Activated T-helper 2 cell treated with anti-CD3 and anti-CD28 coated beads, Interferon-gamma antibody, Interleukin-2, Interleukin-4, amounts not matched to agents 10 μg/mL and 5 μg/mL and 100 μg/mL, durations not matched to agents 14 hours and 24 hours and 36 hours (primary cell): ENCODE results near the gene ZNF208. TPM values are rescaled to one million over a fixed set of nuclear protein-coding genes. Genes with fewer than 3 reads are reported as not detected.
"Not testable (repeated sequence)": the region's sequence is repeated elsewhere in the genome, so short reads cannot be mapped to it uniquely, and the experiment has no call there.

Experiments used
- DNase-seq: peaks from one replicate; pipeline ENCODE4 v3.0.0; 2021; ENCODE audit warnings: low spot score
- H3K27ac Mint-ChIP-seq: one replicate; pipeline ENCODE4 v1.8.0; 2021; ENCODE audit warnings: mixed read lengths
- H3K27me3 Mint-ChIP-seq: one replicate; pipeline ENCODE4 v1.8.0; 2021; ENCODE audit warnings: low read depth, mixed read lengths
- H3K36me3 Mint-ChIP-seq: one replicate; pipeline ENCODE4 v1.8.0; 2021; ENCODE audit warnings: low read depth, mixed read lengths
- H3K4me1 Mint-ChIP-seq: one replicate; pipeline ENCODE4 v1.8.0; 2021; ENCODE audit warnings: low read depth, mixed read lengths
- H3K4me3 Mint-ChIP-seq: one replicate; pipeline ENCODE4 v1.8.0; 2021; ENCODE audit warnings: low read depth, mild to moderate bottlenecking, moderate library complexity, mixed read lengths
- H3K9me3 Mint-ChIP-seq: one replicate; pipeline ENCODE4 v1.8.0; 2021; ENCODE audit warnings: mixed read lengths
- intact Hi-C: fragments of 100-400 bp; cut with micrococcal nuclease; formaldehyde crosslinking; loops from one replicate; pipeline ENCODE4 v1.15.1; 2023
- total RNA-seq: library from RNA; stranded (reverse); gene quantifications from 2 replicates; pipeline ENCODE4 v1.2.3, GENCODE V29; 2022

The ZNF208 gene
- total RNA-seq, 1 donor from 2014 or later, result 0.05 TPM

DNA sequence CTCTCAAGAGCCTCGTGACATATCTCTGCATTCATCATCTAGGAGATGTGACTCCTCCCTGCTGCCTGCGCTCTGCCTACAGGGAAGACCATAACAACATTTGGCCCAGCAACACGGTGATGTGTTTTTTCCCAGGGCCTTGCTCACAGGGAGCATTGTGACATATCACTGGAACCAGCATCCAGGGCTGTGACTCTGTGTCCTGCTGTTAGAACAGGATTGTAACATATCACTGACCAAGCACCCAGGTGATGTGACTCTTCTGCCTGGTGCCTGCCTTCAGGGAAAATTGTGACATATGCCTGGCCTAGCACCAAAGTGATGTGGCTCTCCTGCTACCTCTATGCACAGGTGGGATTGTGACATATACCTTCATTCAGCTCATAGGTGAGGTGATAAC is 95.3 kb downstream of the ZNF208 start:
- H3K9me3 Mint-ChIP-seq, result peaks cover 86% of the 10 kb centered on the region
- H3K4me3 Mint-ChIP-seq, result no peak overlapping the region
- no peaks in the 10 kb centered on the region for H3K4me1 Mint-ChIP-seq
- H3K27ac Mint-ChIP-seq, result no peak overlapping the region
- no peaks in the 10 kb centered on the region for H3K27me3 Mint-ChIP-seq
- intact Hi-C loops, result no loop called here
- no peaks in the 10 kb centered on the region for H3K36me3 Mint-ChIP-seq
- DNase-seq, result no peak

DNA sequence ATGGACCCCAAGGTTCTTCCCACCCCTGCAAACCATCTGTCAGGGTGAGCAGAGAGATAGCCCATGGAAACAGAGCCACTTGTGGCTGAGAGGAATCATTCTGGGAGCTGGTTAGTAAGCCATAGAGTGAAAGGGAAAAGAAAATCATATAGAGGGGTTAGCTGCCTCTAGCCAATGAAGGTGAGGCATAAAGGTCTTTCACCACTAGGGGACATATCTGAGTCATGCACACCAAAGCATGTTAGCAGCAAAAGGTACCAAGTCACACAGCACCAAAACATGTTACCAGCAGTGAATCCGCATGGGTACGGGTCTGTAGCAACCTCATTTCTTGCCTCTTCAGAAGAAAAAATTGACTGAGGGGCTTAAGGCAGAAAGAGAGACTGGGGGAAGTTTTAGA is 98.1 kb downstream of the ZNF208 start:
- no peak for DNase-seq
- H3K27me3 Mint-ChIP-seq, result no peaks in the 10 kb centered on the region
- no peaks in the 10 kb centered on the region for H3K36me3 Mint-ChIP-seq
- intact Hi-C loops, result no loop called here
- H3K4me3 Mint-ChIP-seq, result no peak overlapping the region
- H3K27ac Mint-ChIP-seq, result no peak overlapping the region
- no peaks in the 10 kb centered on the region for H3K4me1 Mint-ChIP-seq
- H3K9me3 Mint-ChIP-seq, result peaks cover 88% of the 10 kb centered on the region

DNA sequence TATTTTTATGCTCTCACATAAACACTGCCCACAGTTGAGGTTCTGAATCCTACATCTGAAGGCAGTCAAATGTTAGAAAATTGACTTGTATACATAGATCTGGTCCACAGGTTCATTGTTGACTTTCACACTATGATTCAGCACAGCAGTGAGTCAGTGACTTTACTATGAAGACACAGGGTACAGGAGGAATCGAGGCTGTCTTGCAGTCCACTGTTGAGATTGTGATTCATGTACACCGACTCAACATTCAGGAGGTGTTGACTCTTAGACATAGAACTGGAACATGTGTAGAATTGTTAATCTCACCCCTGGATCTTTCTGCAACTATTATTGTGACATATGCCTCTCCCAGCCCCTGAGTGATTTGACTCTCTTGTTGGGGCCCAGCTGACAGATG is 100.4 kb downstream of the ZNF208 start:
- H3K9me3 Mint-ChIP-seq, result peaks cover 88% of the 10 kb centered on the region
- H3K4me3 Mint-ChIP-seq, result no peak overlapping the region
- DNase-seq, result no peak
- H3K36me3 Mint-ChIP-seq, result no peaks in the 10 kb centered on the region
- H3K27me3 Mint-ChIP-seq, result no peaks in the 10 kb centered on the region
- intact Hi-C loops, result no loop called here
- H3K27ac Mint-ChIP-seq, result no peak overlapping the region
- H3K4me1 Mint-ChIP-seq, result no peaks in the 10 kb centered on the region

DNA sequence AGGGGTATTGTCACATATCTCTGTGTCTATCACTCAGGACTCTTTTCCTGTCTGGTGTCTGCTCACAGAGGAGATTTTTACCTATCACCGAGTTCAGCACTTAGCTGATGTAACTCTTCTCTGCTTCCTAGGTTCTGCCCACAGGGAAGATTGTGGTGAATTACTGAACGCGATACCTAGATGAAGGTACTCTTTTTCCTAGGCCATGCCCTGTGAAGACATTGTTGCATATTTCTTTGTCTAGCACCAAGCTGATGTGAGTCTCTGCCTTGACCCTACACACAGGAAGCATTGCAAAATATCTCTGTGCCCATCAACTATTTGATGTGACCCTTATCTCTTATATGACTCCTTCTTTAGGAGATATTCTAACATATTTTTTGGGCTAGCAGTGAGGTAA is 102.7 kb downstream of the ZNF208 start:
- intact Hi-C loops, result no loop called here
- Mint-ChIP-seq H3K27me3 (no peaks in the 10 kb centered on the region), H3K36me3 (no peaks in the 10 kb centered on the region), H3K4me3 (no peak overlapping the region), H3K4me1 (no peaks in the 10 kb centered on the region), H3K9me3 (peaks cover 89% of the 10 kb centered on the region), H3K27ac (no peak overlapping the region)
- DNase-seq, result no peak

DNA sequence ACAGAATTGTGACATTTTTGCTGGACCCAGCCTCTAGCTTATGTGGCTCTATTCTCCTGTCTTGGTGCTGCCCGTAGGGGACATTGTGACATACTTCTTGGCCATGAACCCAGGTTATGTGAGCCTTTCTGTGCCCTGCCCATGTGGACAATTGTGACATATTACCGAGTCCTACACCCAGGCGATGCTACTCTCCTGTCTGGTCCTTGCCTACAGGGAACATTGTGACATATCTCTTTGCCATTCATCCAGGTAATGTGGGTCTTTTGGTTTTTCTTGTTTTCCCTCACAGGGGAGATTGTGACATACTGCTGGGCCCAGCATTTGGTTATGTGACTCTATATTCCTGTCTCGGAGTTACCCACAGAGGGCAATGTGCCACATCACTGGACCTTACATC is 103.2 kb downstream of the ZNF208 start:
- Mint-ChIP-seq H3K9me3 (peaks cover 90% of the 10 kb centered on the region), H3K4me3 (no peak overlapping the region), H3K36me3 (no peaks in the 10 kb centered on the region), H3K27me3 (no peaks in the 10 kb centered on the region), H3K27ac (no peak overlapping the region), H3K4me1 (no peaks in the 10 kb centered on the region)
- intact Hi-C loops, result no loop called here
- no peak for DNase-seq

DNA sequence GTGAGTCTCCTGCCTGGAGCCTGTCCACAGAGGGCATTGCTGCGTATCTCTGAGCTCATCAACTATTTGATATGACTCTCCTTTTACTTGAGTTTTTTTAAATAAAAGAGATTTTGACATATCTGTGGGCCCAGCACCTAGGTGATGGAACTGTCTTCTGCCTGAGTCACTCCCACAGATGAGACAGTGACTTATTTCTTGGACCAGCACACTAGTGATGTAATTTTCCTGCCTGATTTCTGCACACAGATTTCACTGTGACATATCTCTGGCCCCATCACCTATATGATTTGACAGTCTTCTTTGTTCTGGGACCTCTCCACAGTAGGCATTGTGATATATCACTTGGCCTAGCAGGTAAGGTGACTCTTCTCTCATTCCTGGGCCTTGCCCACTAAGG is 108.2 kb downstream of the ZNF208 start:
- Mint-ChIP-seq H3K4me1 (no peaks in the 10 kb centered on the region), H3K27ac (no peak overlapping the region), H3K9me3 (peaks cover 68% of the 10 kb centered on the region), H3K4me3 (no peak overlapping the region), H3K36me3 (no peaks in the 10 kb centered on the region), H3K27me3 (no peaks in the 10 kb centered on the region)
- no peak for DNase-seq
- intact Hi-C loops, result no loop called here

DNA sequence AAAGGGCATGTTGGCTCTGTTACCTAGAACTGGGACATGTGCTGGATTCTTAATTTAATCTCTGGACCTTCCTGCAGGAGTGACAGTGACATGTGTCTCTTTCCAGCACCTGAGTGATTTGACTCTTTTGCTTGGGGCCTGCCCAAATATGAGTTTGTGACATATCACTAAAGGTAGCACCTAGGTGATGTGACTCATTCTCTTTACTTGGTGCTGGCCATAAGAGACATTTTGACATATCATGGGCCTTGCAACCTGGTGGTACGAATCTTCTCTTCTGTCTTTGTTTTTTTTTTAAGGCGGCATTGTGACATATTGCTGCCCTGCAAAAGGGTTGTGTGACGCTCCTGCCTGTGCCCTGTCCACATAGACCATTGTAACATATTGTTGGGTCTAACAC is 108.9 kb downstream of the ZNF208 start:
- no peaks in the 10 kb centered on the region for H3K36me3 Mint-ChIP-seq
- H3K4me1 Mint-ChIP-seq, result no peaks in the 10 kb centered on the region
- no peaks in the 10 kb centered on the region for H3K27me3 Mint-ChIP-seq
- H3K4me3 Mint-ChIP-seq, result no peak overlapping the region
- intact Hi-C loops, result no loop called here
- H3K27ac Mint-ChIP-seq, result no peak overlapping the region
- no peak for DNase-seq
- H3K9me3 Mint-ChIP-seq, result peaks cover 68% of the 10 kb centered on the region

DNA sequence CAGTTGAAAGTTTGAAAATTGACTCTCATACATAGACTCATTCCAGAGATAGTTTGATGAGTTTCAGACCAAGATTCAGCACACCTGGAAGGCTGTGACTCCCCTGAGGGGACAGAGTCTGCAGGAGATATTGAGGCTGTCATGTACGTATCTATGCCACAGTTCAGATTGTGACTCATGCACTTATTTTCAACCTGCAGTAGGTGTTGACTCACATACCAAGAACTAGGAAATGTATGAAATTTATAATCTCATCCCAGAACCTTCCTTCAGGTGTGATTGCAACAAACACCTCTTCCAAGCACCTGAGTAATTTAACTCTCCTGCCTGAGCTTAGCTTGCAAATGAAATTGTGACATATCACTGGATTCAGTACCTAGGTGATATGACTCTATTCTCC is 110.3 kb downstream of the ZNF208 start:
- peaks cover 68% of the 10 kb centered on the region for H3K9me3 Mint-ChIP-seq
- no peak overlapping the region for H3K4me3 Mint-ChIP-seq
- intact Hi-C loops, result no loop called here

DNA sequence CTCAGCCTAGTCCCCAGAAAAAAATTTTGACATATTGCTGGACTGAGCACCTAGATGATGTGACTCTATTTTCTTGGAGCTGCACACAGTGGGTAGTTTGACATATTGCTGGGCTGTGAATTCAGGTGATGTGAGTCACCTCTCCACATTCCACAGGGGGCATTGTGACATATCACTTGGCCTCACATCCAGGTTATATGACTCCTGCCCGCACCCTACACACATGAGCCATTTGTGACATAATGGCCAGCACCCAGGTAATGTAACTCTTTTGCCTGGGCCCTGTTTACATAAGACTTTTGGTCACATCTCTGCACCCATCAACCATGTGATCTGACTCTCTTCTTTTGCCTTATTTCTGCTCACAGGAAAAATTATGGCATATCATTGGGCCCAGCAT is 119.7 kb downstream of the ZNF208 start:
- H3K27ac Mint-ChIP-seq, result no peak overlapping the region
- H3K36me3 Mint-ChIP-seq, result no peaks in the 10 kb centered on the region
- H3K4me1 Mint-ChIP-seq, result no peaks in the 10 kb centered on the region
- peaks cover 80% of the 10 kb centered on the region for H3K9me3 Mint-ChIP-seq
- no peak overlapping the region for H3K4me3 Mint-ChIP-seq
- no peaks in the 10 kb centered on the region for H3K27me3 Mint-ChIP-seq
- no peak for DNase-seq
- intact Hi-C loops, result no loop called here

More for the DNA sequence above, 110.3 kb downstream of the ZNF208 start:
- no peaks in the 10 kb centered on the region for H3K4me1 Mint-ChIP-seq
- H3K27me3 Mint-ChIP-seq, result no peaks in the 10 kb centered on the region
- H3K27ac Mint-ChIP-seq, result no peak overlapping the region
- DNase-seq, result no peak
- no peaks in the 10 kb centered on the region for H3K36me3 Mint-ChIP-seq

DNA sequence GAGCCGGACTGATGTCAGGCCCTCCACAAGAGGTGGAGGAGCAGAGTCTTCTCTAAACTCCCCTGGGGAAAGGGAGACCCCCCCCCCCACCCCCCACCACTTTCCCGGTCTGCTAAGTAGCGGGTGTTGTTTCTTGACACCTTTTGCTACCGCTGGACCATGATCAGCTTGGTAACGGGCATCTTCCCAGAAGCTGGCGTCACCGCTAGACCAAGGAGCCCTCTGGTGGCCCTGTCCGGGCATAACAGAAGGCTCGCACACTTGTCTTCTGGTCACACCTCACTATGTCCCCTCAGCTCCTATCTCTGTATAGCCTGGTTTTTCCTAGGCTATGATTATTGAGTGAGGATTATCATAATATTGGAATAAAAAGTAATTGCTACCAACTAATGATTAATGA is 120.7 kb downstream of the ZNF208 start:
- peaks cover 78% of the 10 kb centered on the region for H3K9me3 Mint-ChIP-seq
- intact Hi-C loops, DNase-seq, H3K4me3 Mint-ChIP-seq, H3K27ac Mint-ChIP-seq, H3K4me1 Mint-ChIP-seq, H3K36me3 Mint-ChIP-seq, H3K27me3 Mint-ChIP-seq: not testable (repeated sequence)

DNA sequence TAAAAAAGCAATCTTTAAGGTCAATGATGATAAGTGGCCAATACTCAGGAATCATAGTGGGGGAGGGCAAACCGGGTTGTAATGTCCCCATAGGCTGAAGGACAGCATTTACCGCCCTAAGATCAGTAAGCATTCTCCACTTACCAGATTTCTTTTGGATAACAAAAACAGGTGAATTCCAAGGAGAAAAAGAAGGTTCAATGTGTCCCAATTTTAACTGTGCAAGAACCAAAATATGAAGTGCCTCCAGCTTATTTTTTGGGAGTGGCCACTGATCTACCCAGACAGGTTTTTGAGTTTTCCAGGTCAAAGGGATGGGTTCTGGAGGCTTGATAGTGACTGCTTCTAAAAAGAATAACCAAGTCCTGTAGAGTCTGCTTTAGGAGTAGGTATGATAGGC is 125.2 kb downstream of the ZNF208 start:
- intact Hi-C loops, H3K27me3 Mint-ChIP-seq, H3K4me1 Mint-ChIP-seq, H3K36me3 Mint-ChIP-seq, H3K4me3 Mint-ChIP-seq, H3K27ac Mint-ChIP-seq, DNase-seq: not testable (repeated sequence)
- H3K9me3 Mint-ChIP-seq, result peaks cover 81% of the 10 kb centered on the region

DNA sequence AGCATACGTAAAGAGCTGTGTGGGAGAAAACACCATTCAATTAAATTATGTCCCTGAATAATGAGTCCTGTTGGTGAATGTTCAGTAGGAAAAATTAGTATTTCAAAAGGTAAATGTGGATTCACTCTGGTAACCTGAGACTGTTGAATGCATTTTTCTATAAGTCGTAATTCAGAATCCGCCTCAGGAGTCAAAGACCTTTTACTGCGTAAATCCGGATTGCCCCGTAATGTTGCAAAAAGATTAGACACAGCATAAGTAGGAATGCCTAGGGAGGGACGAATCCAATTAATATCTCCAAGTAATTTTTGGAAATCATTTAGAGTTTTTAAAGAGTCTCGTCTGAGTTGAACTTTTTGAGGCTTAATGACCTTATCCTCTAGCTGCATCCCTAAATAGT is 126.0 kb downstream of the ZNF208 start:
- H3K4me1 Mint-ChIP-seq, result not testable (repeated sequence)

DNA sequence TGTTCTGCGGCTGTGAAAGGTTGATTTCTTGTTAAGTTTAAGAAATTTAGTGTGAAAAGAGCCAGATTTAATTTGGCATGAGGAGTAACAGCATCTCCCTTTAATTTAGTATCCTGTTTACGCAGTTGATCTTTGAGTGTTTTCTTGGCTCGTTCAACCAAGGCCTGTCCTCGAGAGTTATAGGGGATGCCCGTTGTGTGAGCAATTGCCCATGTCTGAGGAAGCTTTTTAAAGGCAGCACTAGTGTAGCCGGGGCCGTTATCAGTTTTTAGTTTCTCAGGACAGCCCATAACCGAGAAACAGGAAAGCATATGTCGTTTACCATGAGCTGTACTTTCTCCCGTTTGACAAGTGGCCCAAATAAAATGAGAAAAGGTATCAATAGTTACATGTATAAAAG is 127.2 kb downstream of the ZNF208 start:
- H3K36me3 Mint-ChIP-seq, result no peaks in the 10 kb centered on the region

More for the DNA sequence above, 126.0 kb downstream of the ZNF208 start:
- H3K4me3 Mint-ChIP-seq, H3K36me3 Mint-ChIP-seq, DNase-seq, intact Hi-C loops, H3K27me3 Mint-ChIP-seq, H3K27ac Mint-ChIP-seq: not testable (repeated sequence)
- H3K9me3 Mint-ChIP-seq, result peaks cover 84% of the 10 kb centered on the region

More for the DNA sequence above, 127.2 kb downstream of the ZNF208 start:
- no peak overlapping the region for H3K4me3 Mint-ChIP-seq
- intact Hi-C loops, result no loop called here
- no peak for DNase-seq
- no peaks in the 10 kb centered on the region for H3K27me3 Mint-ChIP-seq
- no peaks in the 10 kb centered on the region for H3K4me1 Mint-ChIP-seq
- H3K9me3 Mint-ChIP-seq, result peaks cover 87% of the 10 kb centered on the region
- H3K27ac Mint-ChIP-seq, result no peak overlapping the region
